ENCODE measurements around the gene C2orf92. TPM values are rescaled to one million over a fixed set of nuclear protein-coding genes. Genes with fewer than 3 reads are reported as not detected.

The C2orf92 gene
- total RNA-seq, 1 donor from 2014 or later = 3.3 TPM

DNA sequence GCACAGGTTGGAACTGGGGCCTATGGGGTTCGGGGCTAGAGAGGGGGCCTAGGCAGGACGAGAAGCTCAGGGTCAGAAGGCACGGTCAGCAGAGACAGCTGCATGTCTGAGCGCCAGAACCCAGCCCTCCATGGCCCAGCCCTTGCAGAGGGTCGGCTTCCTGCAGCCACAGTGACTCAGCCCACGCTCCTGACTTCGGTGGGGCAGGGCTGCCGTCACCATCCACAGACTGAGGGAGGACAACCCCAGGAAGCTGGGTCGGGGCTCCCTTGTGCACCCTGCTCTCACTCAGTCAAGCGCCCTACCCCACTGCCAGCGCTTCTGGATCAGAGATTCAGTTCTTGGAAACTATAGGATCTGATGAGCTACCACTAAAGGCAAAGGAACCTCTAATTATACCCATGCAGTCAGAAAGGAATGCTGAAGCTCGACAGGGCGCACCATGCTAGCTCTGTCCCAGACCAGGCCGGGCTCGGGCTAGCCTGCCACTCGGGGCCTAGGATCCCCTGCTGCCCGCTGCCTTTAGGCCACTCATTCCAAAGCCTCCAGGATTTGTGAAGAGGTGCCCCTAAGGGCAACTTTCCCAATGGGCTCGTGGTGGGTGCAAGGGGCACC lies 8.6 kb upstream of the C2orf92 start:
- Histone ChIP-seq H4K20me1 (ENCODE audit: low read depth) (peaks cover 34% of the 10 kb centered on the region), H3K79me2 (ENCODE audit: low read depth) (peaks cover 29% of the 10 kb centered on the region), H2AFZ (replicated peaks) (no peak overlapping the region), H3K4me1 (peaks cover 17% of the 10 kb centered on the region), H3K36me3 (no peaks in the 10 kb centered on the region), H3F3A (ENCODE audit: low read depth) (peaks cover 30% of the 10 kb centered on the region), H3K27ac (no peak overlapping the region), H3K27me3 (no peaks in the 10 kb centered on the region), H3K9ac (no peak overlapping the region), H3K4me2 (no peak overlapping the region), H3K4me3 (no peak overlapping the region), H3K9me3 (ENCODE audit: low read depth) (no peaks in the 10 kb centered on the region)
- Mint-ChIP-seq H3K36me3 (peaks cover 5% of the 10 kb centered on the region), H3K4me1 (peaks cover 24% of the 10 kb centered on the region), H3K9me3 (no peaks in the 10 kb centered on the region), H3K27me3 (ENCODE audit: insufficient read depth, low read depth) (peaks cover 3% of the 10 kb centered on the region), H3K4me3 (no peak overlapping the region), H3K27ac (no peak overlapping the region)
- DNase-seq (ENCODE audit: low spot score) = no peak
- TF ChIP-seq EZH2phosphoT487 (IDR thresholded peaks at IDR 0.05) (no peak), EZH2 (IDR thresholded peaks at IDR 0.05) (no peak)
- TF ChIP-seq, protein P1, sequence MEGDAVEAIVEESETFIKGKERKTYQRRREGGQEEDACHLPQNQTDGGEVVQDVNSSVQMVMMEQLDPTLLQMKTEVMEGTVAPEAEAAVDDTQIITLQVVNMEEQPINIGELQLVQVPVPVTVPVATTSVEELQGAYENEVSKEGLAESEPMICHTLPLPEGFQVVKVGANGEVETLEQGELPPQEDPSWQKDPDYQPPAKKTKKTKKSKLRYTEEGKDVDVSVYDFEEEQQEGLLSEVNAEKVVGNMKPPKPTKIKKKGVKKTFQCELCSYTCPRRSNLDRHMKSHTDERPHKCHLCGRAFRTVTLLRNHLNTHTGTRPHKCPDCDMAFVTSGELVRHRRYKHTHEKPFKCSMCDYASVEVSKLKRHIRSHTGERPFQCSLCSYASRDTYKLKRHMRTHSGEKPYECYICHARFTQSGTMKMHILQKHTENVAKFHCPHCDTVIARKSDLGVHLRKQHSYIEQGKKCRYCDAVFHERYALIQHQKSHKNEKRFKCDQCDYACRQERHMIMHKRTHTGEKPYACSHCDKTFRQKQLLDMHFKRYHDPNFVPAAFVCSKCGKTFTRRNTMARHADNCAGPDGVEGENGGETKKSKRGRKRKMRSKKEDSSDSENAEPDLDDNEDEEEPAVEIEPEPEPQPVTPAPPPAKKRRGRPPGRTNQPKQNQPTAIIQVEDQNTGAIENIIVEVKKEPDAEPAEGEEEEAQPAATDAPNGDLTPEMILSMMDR (IDR thresholded peaks at IDR 0.05) = no peak

DNA sequence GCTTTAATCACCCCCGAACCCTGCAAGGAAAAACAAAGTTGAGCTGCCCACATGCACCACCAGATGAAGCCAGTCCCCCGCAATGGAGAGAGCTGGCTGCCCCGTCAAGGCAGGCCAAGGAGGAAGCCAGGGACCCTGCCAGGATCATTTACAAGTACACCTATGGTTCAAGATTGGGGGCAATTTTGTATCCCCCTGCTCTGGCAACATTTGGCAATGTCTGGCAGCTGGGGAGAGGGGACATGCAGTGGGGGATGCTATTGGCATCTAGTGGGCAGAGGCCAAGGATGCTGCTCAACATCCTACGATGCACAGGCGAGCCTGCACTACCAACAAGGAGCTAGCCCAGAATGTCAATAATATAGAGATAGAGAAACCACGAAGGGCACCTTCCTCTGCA lies 7.6 kb upstream of the C2orf92 start:
- no peak overlapping the region for H2AFZ ChIP-seq (replicated peaks)
- Mint-ChIP-seq H3K27ac (no peak overlapping the region), H3K9me3 (no peaks in the 10 kb centered on the region), H3K4me1 (peaks cover 24% of the 10 kb centered on the region), H3K27me3 (ENCODE audit: insufficient read depth, low read depth) (peaks cover 3% of the 10 kb centered on the region), H3K4me3 (peak overlapping the region; percentile 90), H3K36me3 (peaks cover 2% of the 10 kb centered on the region)
- H3K27me3 ChIP-seq = no peaks in the 10 kb centered on the region
- H3K27ac ChIP-seq = no peak overlapping the region
- H3K4me3 ChIP-seq = peak overlapping the region; percentile 69
- peaks cover 17% of the 10 kb centered on the region for H3K4me1 ChIP-seq
- peaks cover 30% of the 10 kb centered on the region for H3F3A ChIP-seq (ENCODE audit: low read depth)
- H3K36me3 ChIP-seq = no peaks in the 10 kb centered on the region
- no peak for DNase-seq (ENCODE audit: low spot score)
- peaks cover 29% of the 10 kb centered on the region for H3K79me2 ChIP-seq (ENCODE audit: low read depth)
- peaks cover 34% of the 10 kb centered on the region for H4K20me1 ChIP-seq (ENCODE audit: low read depth)
- no peak for TF ChIP-seq EZH2 (IDR thresholded peaks at IDR 0.05)
- no peak for TF ChIP-seq EZH2phosphoT487 (IDR thresholded peaks at IDR 0.05)
- TF ChIP-seq, protein P1 (IDR thresholded peaks at IDR 0.05) = no peak
- no peaks in the 10 kb centered on the region for H3K9me3 ChIP-seq (ENCODE audit: low read depth)
- H3K4me2 ChIP-seq = peak overlapping the region; percentile 95
- H3K9ac ChIP-seq = no peak overlapping the region

DNA sequence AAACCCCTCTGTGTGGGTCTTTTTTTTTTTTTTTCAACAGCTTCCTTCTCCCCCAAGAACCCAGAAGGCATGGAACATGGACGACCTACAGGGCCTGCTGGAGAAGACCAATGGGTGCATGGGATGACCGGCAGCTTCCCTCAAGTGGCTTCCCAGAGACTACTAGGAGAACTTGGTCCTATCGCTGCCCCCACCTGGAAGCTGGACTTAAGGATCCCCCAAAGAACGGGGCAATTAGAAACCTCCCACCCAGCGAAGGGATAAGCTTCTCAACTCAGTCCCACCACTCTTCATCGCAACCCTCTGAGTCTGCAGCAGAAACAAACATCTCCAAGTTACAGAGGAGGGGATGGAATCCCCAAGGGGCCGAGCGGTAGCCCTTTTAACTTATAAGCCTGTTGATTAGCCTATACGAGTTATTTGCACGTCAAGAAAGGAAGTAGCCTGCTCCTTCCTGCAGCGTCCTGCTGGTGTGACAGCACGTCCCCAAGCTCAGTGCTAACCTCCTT lies 7.1 kb upstream of the C2orf92 start:
- Mint-ChIP-seq H3K9me3 (no peaks in the 10 kb centered on the region), H3K27me3 (ENCODE audit: insufficient read depth, low read depth) (peaks cover 3% of the 10 kb centered on the region), H3K27ac (no peak overlapping the region), H3K4me1 (peaks cover 24% of the 10 kb centered on the region), H3K36me3 (peaks cover 2% of the 10 kb centered on the region), H3K4me3 (peak overlapping the region; percentile 90)
- Histone ChIP-seq H3K9ac (no peak overlapping the region), H3K4me2 (peak overlapping the region; percentile 95), H3K79me2 (ENCODE audit: low read depth) (peaks cover 29% of the 10 kb centered on the region), H3K9me3 (ENCODE audit: low read depth) (no peaks in the 10 kb centered on the region), H4K20me1 (ENCODE audit: low read depth) (peaks cover 34% of the 10 kb centered on the region), H3K4me3 (peak overlapping the region; percentile 69), H3K4me1 (peaks cover 17% of the 10 kb centered on the region), H3K27ac (no peak overlapping the region), H3K36me3 (no peaks in the 10 kb centered on the region), H3F3A (ENCODE audit: low read depth) (peaks cover 30% of the 10 kb centered on the region), H2AFZ (replicated peaks) (no peak overlapping the region), H3K27me3 (no peaks in the 10 kb centered on the region)
- DNase-seq (ENCODE audit: low spot score) = peak; percentile 42
- TF ChIP-seq EZH2 (IDR thresholded peaks at IDR 0.05) (no peak), EZH2phosphoT487 (IDR thresholded peaks at IDR 0.05) (no peak)

Data from neural progenitor cell (in vitro differentiated cells).